Measurements from ENCODE around the gene MDFI. TPM values are rescaled to one million over a fixed set of nuclear protein-coding genes. Genes with fewer than 3 reads are reported as not detected.
A peak's percentile ranks its signal among the peaks of the same experiment; 100 is the strongest.

MDFI gene
- polyA plus RNA-seq, 1 donor from 2014 or later, result 42.5 TPM

- H3K27me3 ChIP-seq (ENCODE audit: insufficient read depth, low read depth, low read length), result no peaks in the 10 kb centered on the region
- no peak overlapping the region for H3K9ac ChIP-seq (ENCODE audit: low read length)
- H3K79me2 ChIP-seq (replicated peaks; ENCODE audit: insufficient read depth, low read length), result no peaks in the 10 kb centered on the region
- H3K9me3 ChIP-seq (ENCODE audit: low read length), result no peaks in the 10 kb centered on the region
- H3K27ac ChIP-seq (ENCODE audit: low read length), result no peak overlapping the region
- no peaks in the 10 kb centered on the region for H4K20me1 ChIP-seq (ENCODE audit: insufficient read depth)
- H3K9me2 ChIP-seq (ENCODE audit: insufficient read depth, low read length), result no peaks in the 10 kb centered on the region
- peaks cover 10% of the 10 kb centered on the region for H3F3A ChIP-seq (ENCODE audit: insufficient read depth, low read length, poor library complexity, severe bottlenecking)
- no peak overlapping the region for H2AFZ ChIP-seq (ENCODE audit: low read depth, low read length)
- no peak overlapping the region for H3K4me2 ChIP-seq (ENCODE audit: low read length)
- H3K36me3 ChIP-seq (ENCODE audit: insufficient read depth, low read length), result no peaks in the 10 kb centered on the region
- no peak overlapping the region for H3K4me3 ChIP-seq (ENCODE audit: low read length)
- no peak for TF ChIP-seq EP300 (conservative IDR thresholded peaks at IDR 0.05; ENCODE audit: poor library complexity, severe bottlenecking)
Measured at GRCh38 chr6:41679696-41680095, 41.4 kb downstream of the MDFI start.

GRCh38 chr6:41680182-41680965, 42.1 kb downstream of the MDFI start:
- Histone ChIP-seq H3K4me3 (ENCODE audit: low read length) (no peak overlapping the region), H3F3A (ENCODE audit: insufficient read depth, low read length, poor library complexity, severe bottlenecking) (peaks cover 10% of the 10 kb centered on the region), H3K9ac (ENCODE audit: low read length) (peak overlapping the region; percentile 24), H2AFZ (ENCODE audit: low read depth, low read length) (no peak overlapping the region), H3K9me2 (ENCODE audit: insufficient read depth, low read length) (no peaks in the 10 kb centered on the region), H4K20me1 (ENCODE audit: insufficient read depth) (no peaks in the 10 kb centered on the region), H3K36me3 (ENCODE audit: insufficient read depth, low read length) (no peaks in the 10 kb centered on the region), H3K27ac (ENCODE audit: low read length) (no peak overlapping the region), H3K27me3 (ENCODE audit: insufficient read depth, low read depth, low read length) (no peaks in the 10 kb centered on the region), H3K4me2 (ENCODE audit: low read length) (no peak overlapping the region), H3K9me3 (ENCODE audit: low read length) (no peaks in the 10 kb centered on the region), H3K79me2 (replicated peaks; ENCODE audit: insufficient read depth, low read length) (no peaks in the 10 kb centered on the region)
- TF ChIP-seq MXI1 (conservative IDR thresholded peaks at IDR 0.05; ENCODE audit: poor library complexity, severe bottlenecking) (no peak), CTCF (IDR thresholded peaks at IDR 0.05; ENCODE audit: poor library complexity, severe bottlenecking) (no peak), RAD21 (conservative IDR thresholded peaks at IDR 0.05) (no peak), TAF1 (IDR thresholded peaks at IDR 0.05; ENCODE audit: low read depth) (no peak), REST (IDR thresholded peaks at IDR 0.05; ENCODE audit: borderline replicate concordance) (no peak), EZH2 (IDR thresholded peaks at IDR 0.05; ENCODE audit: borderline replicate concordance, insufficient read depth, low read length, poor library complexity, severe bottlenecking) (no peak), SMC3 (conservative IDR thresholded peaks at IDR 0.05; ENCODE audit: poor library complexity) (no peak), POLR2AphosphoS5 (IDR thresholded peaks at IDR 0.05) (no peak)

Measured in neural cell (in vitro differentiated cells).